ENCODE measurements around the gene IRF9.
"Not testable (repeated sequence)": the region's sequence is repeated elsewhere in the genome, so short reads cannot be mapped to it uniquely, and the experiment has no call there.

Gene IRF9

DNA sequence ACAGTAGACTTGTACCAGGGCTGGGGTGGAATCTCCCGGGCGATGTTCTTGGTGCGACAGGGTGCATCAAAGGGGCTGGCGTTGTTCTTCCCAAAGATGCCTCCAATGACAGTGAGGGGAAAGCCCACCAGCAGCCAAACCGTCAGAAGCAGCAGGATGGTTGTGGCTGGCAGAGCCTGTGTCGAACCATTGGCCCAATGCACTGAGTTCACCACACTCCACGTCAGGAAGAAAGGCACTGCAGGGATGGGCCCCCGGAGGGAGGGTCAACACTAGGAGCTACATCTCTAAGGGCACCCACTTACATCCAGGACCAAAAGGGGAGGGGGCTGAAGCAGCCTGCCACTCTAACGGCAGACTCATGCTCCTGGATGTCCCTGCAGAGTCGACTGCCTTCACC, 29.4 kb downstream of the IRF9 start:
- no peak overlapping the region for H3K27ac ChIP-seq (ENCODE audit: low read depth in 2 of 2, low read length in 2 of 2)
- peaks cover 25 to 37% of the 10 kb centered on the region in 2 donors for H3K36me3 ChIP-seq (ENCODE audit: control insufficient read depth in 2 of 2, insufficient read depth in 2 of 2, low read length in 2 of 2)

GRCh38 chr14:24192933-24193332, 31.9 kb downstream of the IRF9 start:
- H3K9ac ChIP-seq (ENCODE audit: low read depth in 1 of 2, low read length in 2 of 2) = no peak overlapping the region
- peaks cover 19 to 22% of the 10 kb centered on the region in 2 donors for H3K36me3 ChIP-seq (ENCODE audit: control insufficient read depth in 2 of 2, insufficient read depth in 2 of 2, low read length in 2 of 2)
- H3K27ac ChIP-seq (ENCODE audit: low read depth in 2 of 2, low read length in 2 of 2) = no peak overlapping the region
- peaks cover 19 to 29% of the 10 kb centered on the region in 2 donors for H3K4me1 ChIP-seq (ENCODE audit: control insufficient read depth in 2 of 2, insufficient read depth in 2 of 2, low read length in 2 of 2)
- H3K9me3 ChIP-seq (ENCODE audit: control insufficient read depth in 2 of 2, low read length in 2 of 2) = no peaks in the 10 kb centered on the region
- H3K4me3 ChIP-seq (ENCODE audit: low read length in 2 of 2) = no peak overlapping the region
- no peaks in the 10 kb centered on the region for H3K27me3 ChIP-seq (ENCODE audit: control insufficient read depth in 2 of 2, insufficient read depth in 2 of 2, low read length in 2 of 2)

More for the DNA sequence above, 29.4 kb downstream of the IRF9 start:
- no peaks in the 10 kb centered on the region for H3K9me3 ChIP-seq (ENCODE audit: control insufficient read depth in 2 of 2, low read length in 2 of 2)
- H3K9ac ChIP-seq (ENCODE audit: low read depth in 1 of 2, low read length in 2 of 2) = no peak overlapping the region
- no peak overlapping the region for H3K4me3 ChIP-seq (ENCODE audit: low read length in 2 of 2)
- H3K27me3 ChIP-seq (ENCODE audit: control insufficient read depth in 2 of 2, insufficient read depth in 2 of 2, low read length in 2 of 2) = no peaks in the 10 kb centered on the region
- peaks cover 19 to 20% of the 10 kb centered on the region in 2 donors for H3K4me1 ChIP-seq (ENCODE audit: control insufficient read depth in 2 of 2, insufficient read depth in 2 of 2, low read length in 2 of 2)

GRCh38 chr14:24194186-24194872, 33.3 kb downstream of the IRF9 start:
- H3K4me1 ChIP-seq (ENCODE audit: control insufficient read depth in 2 of 2, insufficient read depth in 2 of 2, low read length in 2 of 2) = peaks cover 19 to 31% of the 10 kb centered on the region in 2 donors
- H3K4me3 ChIP-seq (ENCODE audit: low read length in 2 of 2) = peak overlapping the region; percentile 87 to 93
- peak overlapping the region in 1 of 2 donors; percentile 97 for H3K27ac ChIP-seq (ENCODE audit: low read depth in 2 of 2, low read length in 2 of 2)
- no peaks in the 10 kb centered on the region for H3K27me3 ChIP-seq (ENCODE audit: control insufficient read depth in 2 of 2, insufficient read depth in 2 of 2, low read length in 2 of 2)
- H3K9ac ChIP-seq (ENCODE audit: low read depth in 1 of 2, low read length in 2 of 2) = peak overlapping the region; percentile 83 to 99
- H3K36me3 ChIP-seq (ENCODE audit: control insufficient read depth in 2 of 2, insufficient read depth in 2 of 2, low read length in 2 of 2) = peaks cover 19 to 22% of the 10 kb centered on the region in 2 donors
- no peaks in the 10 kb centered on the region for H3K9me3 ChIP-seq (ENCODE audit: control insufficient read depth in 2 of 2, low read length in 2 of 2)

GRCh38 chr14:24194873-24195185, 33.8 kb downstream of the IRF9 start:
- H3K4me3 ChIP-seq (ENCODE audit: low read length in 2 of 2) = peak overlapping the region; percentile 87 to 93
- no peaks in the 10 kb centered on the region for H3K27me3 ChIP-seq (ENCODE audit: control insufficient read depth in 2 of 2, insufficient read depth in 2 of 2, low read length in 2 of 2)
- H3K27ac ChIP-seq (ENCODE audit: low read depth in 2 of 2, low read length in 2 of 2) = peak overlapping the region; percentile 96 to 97
- peaks cover 19 to 31% of the 10 kb centered on the region in 2 donors for H3K4me1 ChIP-seq (ENCODE audit: control insufficient read depth in 2 of 2, insufficient read depth in 2 of 2, low read length in 2 of 2)
- H3K9me3 ChIP-seq (ENCODE audit: control insufficient read depth in 2 of 2, low read length in 2 of 2) = no peaks in the 10 kb centered on the region
- H3K36me3 ChIP-seq (ENCODE audit: control insufficient read depth in 2 of 2, insufficient read depth in 2 of 2, low read length in 2 of 2) = peaks cover 16 to 24% of the 10 kb centered on the region in 2 donors
- H3K9ac ChIP-seq (ENCODE audit: low read depth in 1 of 2, low read length in 2 of 2) = peak overlapping the region; percentile 83 to 99

- Histone ChIP-seq H3K4me1 (ENCODE audit: control insufficient read depth in 2 of 2, insufficient read depth in 2 of 2, low read length in 2 of 2) (peaks cover 19 to 31% of the 10 kb centered on the region in 2 donors), H3K36me3 (ENCODE audit: control insufficient read depth in 2 of 2, insufficient read depth in 2 of 2, low read length in 2 of 2) (peaks cover 14 to 25% of the 10 kb centered on the region in 2 donors), H3K9me3 (ENCODE audit: control insufficient read depth in 2 of 2, low read length in 2 of 2) (no peaks in the 10 kb centered on the region), H3K27me3 (ENCODE audit: control insufficient read depth in 2 of 2, insufficient read depth in 2 of 2, low read length in 2 of 2) (no peaks in the 10 kb centered on the region), H3K4me3 (ENCODE audit: low read length in 2 of 2) (peak within 1 kb of the TSS; percentile 87 to 93), H3K9ac (ENCODE audit: low read depth in 1 of 2, low read length in 2 of 2) (peak within 1 kb of the TSS; percentile 83 to 99), H3K27ac (ENCODE audit: low read depth in 2 of 2, low read length in 2 of 2) (peak within 1 kb of the TSS; percentile 96 to 97)
Observed at GRCh38 chr14:24195186-24196070, 34.4 kb downstream of the IRF9 start, which contains the start of gene TM9SF1. TSS of gene TM9SF1 (minus strand) at chr14:24195441. CDS start at chr14:24195019, 422 bp downstream.

- no peaks in the 10 kb centered on the region for H3K9me3 ChIP-seq (ENCODE audit: control insufficient read depth in 2 of 2, low read length in 2 of 2)
- peaks cover 14 to 22% of the 10 kb centered on the region in 2 donors for H3K36me3 ChIP-seq (ENCODE audit: control insufficient read depth in 2 of 2, insufficient read depth in 2 of 2, low read length in 2 of 2)
- no peaks in the 10 kb centered on the region for H3K27me3 ChIP-seq (ENCODE audit: control insufficient read depth in 2 of 2, insufficient read depth in 2 of 2, low read length in 2 of 2)
Observed at GRCh38 chr14:24196071-24197055, 35.3 kb downstream of the IRF9 start.

DNA sequence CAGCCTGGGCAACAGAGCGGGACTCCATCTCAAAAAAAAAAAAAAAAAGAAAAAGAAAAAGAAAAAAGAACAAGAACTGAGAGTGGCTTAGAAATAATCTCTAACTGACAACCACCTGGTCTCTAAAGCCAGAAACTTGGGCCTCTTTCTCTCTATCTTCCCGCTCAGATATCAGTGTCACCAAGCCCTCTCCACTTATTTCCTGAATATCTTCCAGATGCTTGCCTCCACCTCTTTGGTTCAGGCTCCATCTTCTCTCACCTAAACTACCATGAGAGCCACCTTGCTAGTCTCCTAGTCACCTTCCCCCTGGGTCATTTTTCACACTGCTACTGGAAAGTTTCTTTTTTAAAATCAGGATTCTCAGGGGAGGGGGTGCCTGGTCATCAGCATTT, 36.0 kb downstream of the IRF9 start:
- H3K4me1 ChIP-seq (ENCODE audit: control insufficient read depth in 2 of 2, insufficient read depth in 2 of 2, low read length in 2 of 2) = peaks cover 19 to 31% of the 10 kb centered on the region in 2 donors
- peaks cover 9 to 15% of the 10 kb centered on the region in 2 donors for H3K36me3 ChIP-seq (ENCODE audit: control insufficient read depth in 2 of 2, insufficient read depth in 2 of 2, low read length in 2 of 2)
- H3K9ac ChIP-seq (ENCODE audit: low read depth in 1 of 2, low read length in 2 of 2) = peak overlapping the region in 1 of 2 donors; percentile 26
- H3K27me3 ChIP-seq (ENCODE audit: control insufficient read depth in 2 of 2, insufficient read depth in 2 of 2, low read length in 2 of 2) = no peaks in the 10 kb centered on the region
- H3K4me3 ChIP-seq (ENCODE audit: low read length in 2 of 2) = peak overlapping the region in 1 of 2 donors; percentile 5
- no peak overlapping the region for H3K27ac ChIP-seq (ENCODE audit: low read depth in 2 of 2, low read length in 2 of 2)
- H3K9me3 ChIP-seq (ENCODE audit: control insufficient read depth in 2 of 2, low read length in 2 of 2) = no peaks in the 10 kb centered on the region

More at GRCh38 chr14:24196071-24197055, 35.3 kb downstream of the IRF9 start:
- Histone ChIP-seq H3K4me3 (ENCODE audit: low read length in 2 of 2) (peak overlapping the region; percentile 87 to 93), H3K9ac (ENCODE audit: low read depth in 1 of 2, low read length in 2 of 2) (peak overlapping the region; percentile 83 to 99), H3K27ac (ENCODE audit: low read depth in 2 of 2, low read length in 2 of 2) (peak overlapping the region; percentile 96 to 97), H3K4me1 (ENCODE audit: control insufficient read depth in 2 of 2, insufficient read depth in 2 of 2, low read length in 2 of 2) (peaks cover 19 to 31% of the 10 kb centered on the region in 2 donors)

DNA sequence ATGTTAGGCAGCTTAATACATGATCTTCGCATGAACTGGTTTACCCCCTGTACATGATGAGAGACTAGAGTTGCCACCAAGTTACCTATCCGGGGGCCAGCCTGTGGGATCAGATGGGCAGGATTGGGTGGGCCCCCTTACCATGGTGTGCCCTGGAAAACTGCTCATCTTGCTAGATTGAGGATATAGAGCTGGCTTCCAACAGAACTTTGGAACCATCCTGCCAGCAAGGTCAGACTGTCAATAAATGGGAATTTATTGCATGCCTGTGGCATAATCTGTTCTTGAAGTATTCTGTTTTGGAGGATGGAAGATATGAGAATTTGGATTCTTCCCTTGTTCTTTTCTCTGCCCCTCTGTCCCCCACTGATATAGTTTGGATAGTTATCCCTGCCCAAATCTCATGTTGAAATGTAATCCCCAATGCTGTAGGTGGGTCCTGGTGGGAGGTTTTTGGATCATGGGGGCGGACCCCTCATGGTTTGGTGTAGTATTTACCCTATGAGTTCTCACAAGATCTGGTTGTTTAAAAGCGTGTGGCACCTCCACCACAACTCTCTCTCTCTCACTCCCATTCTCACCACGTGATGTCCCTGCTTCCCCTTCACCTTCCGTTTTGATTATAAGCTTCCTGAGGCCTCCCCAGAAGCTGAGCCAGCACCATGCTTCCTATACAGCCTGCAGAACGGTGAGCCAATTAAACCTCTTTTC, 37.9 kb downstream of the IRF9 start:
- H3K9me3 ChIP-seq (ENCODE audit: control insufficient read depth in 2 of 2, low read length in 2 of 2) = no peaks in the 10 kb centered on the region
- peak overlapping the region in 1 of 2 donors; percentile 17 for H3K9ac ChIP-seq (ENCODE audit: low read depth in 1 of 2, low read length in 2 of 2)
- peaks cover 19 to 30% of the 10 kb centered on the region in 2 donors for H3K4me1 ChIP-seq (ENCODE audit: control insufficient read depth in 2 of 2, insufficient read depth in 2 of 2, low read length in 2 of 2)
- H3K27me3 ChIP-seq (ENCODE audit: control insufficient read depth in 2 of 2, insufficient read depth in 2 of 2, low read length in 2 of 2) = no peaks in the 10 kb centered on the region
- peak overlapping the region; percentile 42 to 52 for H3K27ac ChIP-seq (ENCODE audit: low read depth in 2 of 2, low read length in 2 of 2)
- H3K4me3 ChIP-seq (ENCODE audit: low read length in 2 of 2) = no peak overlapping the region
- H3K36me3 ChIP-seq (ENCODE audit: control insufficient read depth in 2 of 2, insufficient read depth in 2 of 2, low read length in 2 of 2) = peaks cover 4 to 7% of the 10 kb centered on the region in 2 donors

- H3K27ac ChIP-seq (ENCODE audit: low read depth in 2 of 2, low read length in 2 of 2) = not testable (repeated sequence)
Observed at GRCh38 chr14:24202538-24202937, 41.5 kb downstream of the IRF9 start.

More at GRCh38 chr14:24202538-24202937, 41.5 kb downstream of the IRF9 start:
- not testable (repeated sequence) for H3K4me1 ChIP-seq (ENCODE audit: control insufficient read depth in 2 of 2, insufficient read depth in 2 of 2, low read length in 2 of 2); H3K9ac ChIP-seq (ENCODE audit: low read depth in 1 of 2, low read length in 2 of 2); H3K27me3 ChIP-seq (ENCODE audit: control insufficient read depth in 2 of 2, insufficient read depth in 2 of 2, low read length in 2 of 2); H3K4me3 ChIP-seq (ENCODE audit: low read length in 2 of 2); H3K9me3 ChIP-seq (ENCODE audit: control insufficient read depth in 2 of 2, low read length in 2 of 2)
- peaks cover 25 to 32% of the 10 kb centered on the region in 2 donors for H3K36me3 ChIP-seq (ENCODE audit: control insufficient read depth in 2 of 2, insufficient read depth in 2 of 2, low read length in 2 of 2)
